ENCODE measurements around the gene JRKL. TPM values are rescaled to one million over a fixed set of nuclear protein-coding genes. Genes with fewer than 3 reads are reported as not detected.

JRKL gene
- total RNA-seq, 1 donor, result 9.8 TPM

DNA sequence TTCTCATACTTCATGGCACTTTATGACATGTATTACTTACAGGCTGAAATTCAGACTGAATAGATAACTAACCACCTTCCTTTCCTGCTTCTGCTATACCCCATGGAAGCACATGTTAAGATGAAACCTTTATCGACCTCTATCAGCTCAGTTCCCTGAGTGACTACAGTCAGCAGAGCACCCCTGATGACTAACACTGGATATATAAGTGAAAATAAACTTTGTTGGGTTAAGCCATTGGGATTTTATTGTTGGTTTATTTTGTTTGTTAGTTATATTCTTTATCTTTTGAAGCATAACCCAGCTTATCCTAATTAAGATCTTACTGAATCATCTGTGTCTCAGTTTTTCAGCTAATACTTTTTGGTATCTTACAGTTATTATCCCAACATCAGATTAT, 23.8 kb upstream of the JRKL start:
- no peaks in the 10 kb centered on the region for H4K20me1 ChIP-seq (ENCODE audit: insufficient read depth, low read length)
- H3K9me3 ChIP-seq (ENCODE audit: low read depth, low read length), result peaks cover 3% of the 10 kb centered on the region
- no peaks in the 10 kb centered on the region for H3K79me2 ChIP-seq (ENCODE audit: insufficient read depth, low read length)
- H3K27me3 ChIP-seq (ENCODE audit: insufficient read depth, low read length), result no peaks in the 10 kb centered on the region
- DNase-seq (ENCODE audit: insufficient read length, low spot score, missing footprints), result peak; percentile 51
- no peak for TF ChIP-seq CTCF (IDR thresholded peaks at IDR 0.05; ENCODE audit: extremely low read depth, low read depth, low read length)
- H3K4me1 ChIP-seq (ENCODE audit: insufficient read depth, low read length), result no peaks in the 10 kb centered on the region
- H3K27ac ChIP-seq (ENCODE audit: low read depth, low read length), result no peak overlapping the region
- H2AFZ ChIP-seq (ENCODE audit: low read length), result no peak overlapping the region
- H3K4me3 ChIP-seq (ENCODE audit: insufficient read depth, low read length), result no peak overlapping the region
- H3K4me2 ChIP-seq (ENCODE audit: insufficient read depth, low read length), result no peak overlapping the region
- H3K36me3 ChIP-seq (ENCODE audit: insufficient read depth, low read length), result peaks cover 46% of the 10 kb centered on the region

- Histone ChIP-seq H2AFZ (ENCODE audit: low read length) (no peak overlapping the region), H3K9me3 (ENCODE audit: low read depth, low read length) (peaks cover 3% of the 10 kb centered on the region), H3K4me3 (ENCODE audit: insufficient read depth, low read length) (no peak overlapping the region), H3K4me2 (ENCODE audit: insufficient read depth, low read length) (no peak overlapping the region), H4K20me1 (ENCODE audit: insufficient read depth, low read length) (no peaks in the 10 kb centered on the region), H3K79me2 (ENCODE audit: insufficient read depth, low read length) (no peaks in the 10 kb centered on the region), H3K4me1 (ENCODE audit: insufficient read depth, low read length) (no peaks in the 10 kb centered on the region), H3K36me3 (ENCODE audit: insufficient read depth, low read length) (peaks cover 47% of the 10 kb centered on the region), H3K27me3 (ENCODE audit: insufficient read depth, low read length) (no peaks in the 10 kb centered on the region), H3K27ac (ENCODE audit: low read depth, low read length) (no peak overlapping the region)
- DNase-seq (ENCODE audit: insufficient read length, low spot score, missing footprints), result no peak
- TF ChIP-seq CTCF (IDR thresholded peaks at IDR 0.05; ENCODE audit: extremely low read depth, low read depth, low read length), result no peak
Observed at GRCh38 chr11:96367342-96367741, 22.5 kb upstream of the JRKL start.

GRCh38 chr11:96373826-96374225, 16.0 kb upstream of the JRKL start:
- no peak overlapping the region for H3K4me2 ChIP-seq (ENCODE audit: insufficient read depth, low read length)
- no peak overlapping the region for H3K4me3 ChIP-seq (ENCODE audit: insufficient read depth, low read length)
- H3K27me3 ChIP-seq (ENCODE audit: insufficient read depth, low read length), result no peaks in the 10 kb centered on the region
- no peak overlapping the region for H3K27ac ChIP-seq (ENCODE audit: low read depth, low read length)
- H3K36me3 ChIP-seq (ENCODE audit: insufficient read depth, low read length), result peaks cover 24% of the 10 kb centered on the region
- no peaks in the 10 kb centered on the region for H4K20me1 ChIP-seq (ENCODE audit: insufficient read depth, low read length)
- DNase-seq (ENCODE audit: insufficient read length, low spot score, missing footprints), result no peak
- no peak for TF ChIP-seq CTCF (IDR thresholded peaks at IDR 0.05; ENCODE audit: extremely low read depth, low read depth, low read length)
- H3K79me2 ChIP-seq (ENCODE audit: insufficient read depth, low read length), result no peaks in the 10 kb centered on the region
- no peaks in the 10 kb centered on the region for H3K4me1 ChIP-seq (ENCODE audit: insufficient read depth, low read length)
- H3K9me3 ChIP-seq (ENCODE audit: low read depth, low read length), result no peaks in the 10 kb centered on the region
- H2AFZ ChIP-seq (ENCODE audit: low read length), result no peak overlapping the region

DNA sequence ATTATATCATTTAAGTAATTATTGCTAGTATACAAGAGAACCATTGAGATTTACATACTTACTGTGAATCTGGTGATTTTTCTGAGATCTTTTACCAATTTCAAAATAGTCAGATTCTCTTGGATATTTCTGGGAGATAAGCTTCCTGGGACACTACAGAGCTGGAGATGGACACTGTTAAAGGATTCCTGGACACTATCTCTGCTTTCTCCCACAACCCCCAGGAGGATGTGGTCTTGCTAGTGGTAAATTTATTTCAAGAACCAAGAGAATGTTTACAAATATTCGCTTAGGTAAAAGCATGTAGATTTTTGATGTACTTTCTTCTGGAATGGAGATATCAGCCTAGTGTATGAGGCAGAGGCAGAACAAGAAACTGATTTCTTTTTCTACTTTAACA, 13.0 kb upstream of the JRKL start:
- H3K9me3 ChIP-seq (ENCODE audit: low read depth, low read length), result no peaks in the 10 kb centered on the region
- no peak overlapping the region for H3K27ac ChIP-seq (ENCODE audit: low read depth, low read length)
- peaks cover 3% of the 10 kb centered on the region for H3K79me2 ChIP-seq (ENCODE audit: insufficient read depth, low read length)
- H3K36me3 ChIP-seq (ENCODE audit: insufficient read depth, low read length), result peaks cover 12% of the 10 kb centered on the region
- DNase-seq (ENCODE audit: insufficient read length, low spot score, missing footprints), result no peak
- TF ChIP-seq CTCF (IDR thresholded peaks at IDR 0.05; ENCODE audit: extremely low read depth, low read depth, low read length), result no peak
- H3K4me3 ChIP-seq (ENCODE audit: insufficient read depth, low read length), result no peak overlapping the region
- no peaks in the 10 kb centered on the region for H4K20me1 ChIP-seq (ENCODE audit: insufficient read depth, low read length)
- H3K4me1 ChIP-seq (ENCODE audit: insufficient read depth, low read length), result no peaks in the 10 kb centered on the region
- no peaks in the 10 kb centered on the region for H3K27me3 ChIP-seq (ENCODE audit: insufficient read depth, low read length)
- no peak overlapping the region for H3K4me2 ChIP-seq (ENCODE audit: insufficient read depth, low read length)
- H2AFZ ChIP-seq (ENCODE audit: low read length), result no peak overlapping the region

All from osteoblast (primary cell).